GM20000 (cell line): ENCODE results near the gene DLG2.

ENCODE experiments used
- DNase-seq: peaks from one replicate; pipeline ENCODE4 v3.0.0; 2012; ENCODE audit warnings: low spot score
- TF ChIP-seq, protein P1 (sequence below): IDR thresholded peaks from 2 replicates; pipeline ENCODE4 v1.5.1; 2012; ENCODE audit warnings: mild to moderate bottlenecking, control low read depth; ENCODE audit errors: extremely low read depth, missing control alignments

DLG2 gene

GRCh38 chr11:84526250-84526649 is 1100.9 kb downstream of the DLG2 start:
- TF ChIP-seq, protein P1, sequence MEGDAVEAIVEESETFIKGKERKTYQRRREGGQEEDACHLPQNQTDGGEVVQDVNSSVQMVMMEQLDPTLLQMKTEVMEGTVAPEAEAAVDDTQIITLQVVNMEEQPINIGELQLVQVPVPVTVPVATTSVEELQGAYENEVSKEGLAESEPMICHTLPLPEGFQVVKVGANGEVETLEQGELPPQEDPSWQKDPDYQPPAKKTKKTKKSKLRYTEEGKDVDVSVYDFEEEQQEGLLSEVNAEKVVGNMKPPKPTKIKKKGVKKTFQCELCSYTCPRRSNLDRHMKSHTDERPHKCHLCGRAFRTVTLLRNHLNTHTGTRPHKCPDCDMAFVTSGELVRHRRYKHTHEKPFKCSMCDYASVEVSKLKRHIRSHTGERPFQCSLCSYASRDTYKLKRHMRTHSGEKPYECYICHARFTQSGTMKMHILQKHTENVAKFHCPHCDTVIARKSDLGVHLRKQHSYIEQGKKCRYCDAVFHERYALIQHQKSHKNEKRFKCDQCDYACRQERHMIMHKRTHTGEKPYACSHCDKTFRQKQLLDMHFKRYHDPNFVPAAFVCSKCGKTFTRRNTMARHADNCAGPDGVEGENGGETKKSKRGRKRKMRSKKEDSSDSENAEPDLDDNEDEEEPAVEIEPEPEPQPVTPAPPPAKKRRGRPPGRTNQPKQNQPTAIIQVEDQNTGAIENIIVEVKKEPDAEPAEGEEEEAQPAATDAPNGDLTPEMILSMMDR = no peak
- no peak for DNase-seq

DNA sequence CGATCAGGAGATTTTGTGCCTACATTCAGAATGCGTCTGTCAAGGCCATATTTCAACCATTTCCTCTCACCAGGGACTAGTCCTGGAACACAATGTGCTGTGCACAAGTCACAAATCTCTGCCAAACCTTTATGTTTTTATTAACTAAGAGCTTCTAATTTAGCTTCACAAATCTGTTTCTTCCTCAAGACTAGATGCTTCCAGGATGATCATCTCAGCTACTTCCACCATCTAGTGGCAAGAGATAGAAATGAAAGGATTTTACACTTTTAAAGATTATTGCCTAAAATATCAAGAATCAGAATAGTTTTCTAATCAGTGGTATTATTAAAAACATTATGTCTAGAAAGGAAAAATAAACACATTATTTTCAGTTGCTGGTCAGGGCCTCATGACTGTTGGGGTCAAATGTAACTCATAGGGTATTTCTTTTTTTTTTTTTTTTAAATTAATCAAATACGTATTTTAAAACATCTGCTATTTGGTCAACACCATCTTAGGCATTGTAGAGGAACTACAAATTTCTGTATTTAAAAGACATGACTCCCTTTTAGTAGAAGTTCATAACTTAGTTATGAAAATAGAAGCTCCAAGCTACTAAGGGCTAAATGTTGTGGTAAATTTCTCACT is 1102.6 kb downstream of the DLG2 start:
- TF ChIP-seq, protein P1 = no peak
- peak; percentile 7 for DNase-seq

DNA sequence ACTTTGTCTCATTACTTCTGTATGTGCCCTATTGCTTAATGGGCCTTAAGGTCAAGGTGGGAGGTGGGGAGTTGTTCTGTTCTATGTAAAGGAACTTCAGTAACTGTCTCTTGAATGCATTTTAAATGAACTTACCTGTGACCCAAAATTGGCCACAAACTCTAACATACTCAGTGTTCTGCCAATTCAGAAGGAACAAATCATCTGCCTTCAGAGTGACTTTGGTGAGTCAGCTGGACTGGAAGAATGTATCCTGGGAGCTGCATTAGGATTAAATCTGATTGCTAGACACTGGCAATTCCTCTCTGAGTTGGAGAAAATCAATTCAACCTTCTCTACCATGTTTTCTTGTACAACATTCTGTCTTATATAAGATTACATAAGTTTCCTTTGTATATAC is 1104.8 kb downstream of the DLG2 start:
- no peak for DNase-seq
- TF ChIP-seq, protein P1 = no peak

- no peak for DNase-seq
- TF ChIP-seq, protein P1 = no peak
Observed at GRCh38 chr11:84518631-84519183, 1108.4 kb downstream of the DLG2 start.

DNA sequence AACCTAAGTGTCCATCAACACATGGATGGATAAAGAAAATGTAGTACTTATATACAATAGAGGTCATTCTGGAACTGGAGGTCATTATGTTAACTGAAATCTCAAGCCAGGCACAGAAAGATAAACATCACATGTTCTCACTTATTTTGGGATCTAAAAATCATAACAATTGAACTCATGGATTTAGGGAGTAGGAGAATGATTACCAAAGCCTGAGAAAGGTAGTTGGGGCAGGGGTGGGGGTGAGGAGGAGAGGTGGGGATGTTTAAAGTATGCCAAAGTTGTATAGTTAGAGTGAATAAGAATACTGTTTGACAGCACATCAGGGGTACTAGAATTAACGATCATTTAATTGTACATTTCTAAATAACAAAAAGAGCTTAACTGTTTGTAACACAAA is 1112.7 kb downstream of the DLG2 start:
- TF ChIP-seq, protein P1 = no peak
- DNase-seq = no peak

DNA sequence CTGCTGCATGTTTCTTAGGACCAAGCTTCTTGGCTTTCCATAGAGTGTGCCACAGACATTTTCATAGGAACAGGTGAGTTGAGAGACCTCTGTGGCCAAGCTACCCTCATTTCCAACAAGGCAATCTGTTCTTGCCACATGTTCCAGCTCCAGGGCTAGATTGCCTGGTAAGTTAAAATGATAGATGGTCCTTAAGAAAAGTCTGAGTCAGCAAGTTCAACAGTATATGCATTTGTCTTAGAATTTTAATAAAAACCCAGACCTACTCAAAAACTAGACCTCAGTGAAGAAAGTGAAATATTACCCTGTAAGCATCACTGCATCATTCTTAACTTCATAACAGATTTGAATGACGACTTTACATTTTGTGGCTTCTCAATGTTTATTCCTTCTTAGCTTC is 1123.6 kb downstream of the DLG2 start:
- TF ChIP-seq, protein P1 = no peak

GRCh38 chr11:84501750-84502149 is 1125.4 kb downstream of the DLG2 start:
- TF ChIP-seq, protein P1 = no peak
- no peak for DNase-seq

More for the DNA sequence above, 1123.6 kb downstream of the DLG2 start:
- no peak for DNase-seq
